ENCODE results near the gene ID2. TPM values are rescaled to one million over a fixed set of nuclear protein-coding genes. Genes with fewer than 3 reads are reported as not detected.

Gene ID2
- total RNA-seq, 1 donor from 2014 or later: 13.6 TPM

DNA sequence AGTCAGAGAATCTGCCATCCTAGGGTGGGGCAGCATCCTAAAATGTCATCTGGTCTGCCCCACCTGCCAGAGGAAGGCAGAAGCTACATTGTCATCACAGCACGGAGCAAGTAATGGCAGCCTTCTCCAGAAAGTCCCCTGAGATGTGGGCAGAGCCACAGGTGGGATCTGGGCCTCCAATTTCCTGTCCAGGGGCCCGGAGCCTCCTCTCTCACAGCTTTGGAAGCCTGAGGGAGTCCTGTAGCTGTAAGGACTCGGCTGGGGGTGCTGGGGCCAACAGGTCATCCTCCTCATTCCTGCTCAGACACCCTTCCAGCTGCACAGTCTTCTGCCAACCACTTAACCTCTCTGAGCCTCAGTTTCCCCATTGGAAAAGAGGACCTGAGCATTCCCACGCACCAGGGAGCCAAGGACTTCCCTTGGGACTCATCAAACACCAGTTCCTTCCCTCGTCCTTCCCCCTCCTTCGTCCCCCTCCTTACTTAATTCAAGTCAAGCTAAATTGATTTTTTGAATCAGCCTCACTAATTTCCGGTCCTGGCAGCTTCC is 48.6 kb upstream of the ID2 start:
- no peak overlapping the region for H3K4me3 Mint-ChIP-seq (ENCODE audit: unreplicated experiment)
- H3K36me3 ChIP-seq (ENCODE audit: insufficient read depth, low read length): no peaks in the 10 kb centered on the region
- H3K9me3 ChIP-seq (ENCODE audit: insufficient read depth, low read depth, low read length): no peaks in the 10 kb centered on the region
- FAIRE-seq (no peak), DNase-seq (ENCODE audit: low read depth) (no peak)
- peak overlapping the region; percentile 87 for H3K27ac ChIP-seq (ENCODE audit: low read depth, low read length)
- H3K9me3 Mint-ChIP-seq (ENCODE audit: unreplicated experiment): peaks cover 3% of the 10 kb centered on the region
- H3K4me2 ChIP-seq (ENCODE audit: low read length): peak overlapping the region; percentile 80
- peak overlapping the region; percentile 1 for H3K4me3 ChIP-seq (ENCODE audit: insufficient read depth, low read depth, low read length)
- no peaks in the 10 kb centered on the region for H3K36me3 Mint-ChIP-seq (ENCODE audit: low read depth, unreplicated experiment)
- H2AFZ ChIP-seq (ENCODE audit: low read depth, low read length): peak overlapping the region; percentile 50
- H3K79me2 ChIP-seq (ENCODE audit: insufficient read depth, low read length): no peaks in the 10 kb centered on the region
- no peaks in the 10 kb centered on the region for H4K20me1 ChIP-seq (ENCODE audit: insufficient read depth, low read length)
- H3K27me3 ChIP-seq (ENCODE audit: insufficient read depth, low read length): no peaks in the 10 kb centered on the region
- peaks cover 32% of the 10 kb centered on the region for H3K4me1 ChIP-seq (ENCODE audit: insufficient read depth, low read length)
- H3K27me3 Mint-ChIP-seq (ENCODE audit: low read depth, unreplicated experiment): peaks cover 39% of the 10 kb centered on the region
- TF ChIP-seq, protein P1, sequence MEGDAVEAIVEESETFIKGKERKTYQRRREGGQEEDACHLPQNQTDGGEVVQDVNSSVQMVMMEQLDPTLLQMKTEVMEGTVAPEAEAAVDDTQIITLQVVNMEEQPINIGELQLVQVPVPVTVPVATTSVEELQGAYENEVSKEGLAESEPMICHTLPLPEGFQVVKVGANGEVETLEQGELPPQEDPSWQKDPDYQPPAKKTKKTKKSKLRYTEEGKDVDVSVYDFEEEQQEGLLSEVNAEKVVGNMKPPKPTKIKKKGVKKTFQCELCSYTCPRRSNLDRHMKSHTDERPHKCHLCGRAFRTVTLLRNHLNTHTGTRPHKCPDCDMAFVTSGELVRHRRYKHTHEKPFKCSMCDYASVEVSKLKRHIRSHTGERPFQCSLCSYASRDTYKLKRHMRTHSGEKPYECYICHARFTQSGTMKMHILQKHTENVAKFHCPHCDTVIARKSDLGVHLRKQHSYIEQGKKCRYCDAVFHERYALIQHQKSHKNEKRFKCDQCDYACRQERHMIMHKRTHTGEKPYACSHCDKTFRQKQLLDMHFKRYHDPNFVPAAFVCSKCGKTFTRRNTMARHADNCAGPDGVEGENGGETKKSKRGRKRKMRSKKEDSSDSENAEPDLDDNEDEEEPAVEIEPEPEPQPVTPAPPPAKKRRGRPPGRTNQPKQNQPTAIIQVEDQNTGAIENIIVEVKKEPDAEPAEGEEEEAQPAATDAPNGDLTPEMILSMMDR (IDR thresholded peaks at IDR 0.05; ENCODE audit: insufficient read depth, low read depth, low read length): no peak
- TF ChIP-seq EZH2 (IDR thresholded peaks at IDR 0.05; ENCODE audit: insufficient read depth, low read length): no peak
- peak overlapping the region; percentile 75 for H3K27ac Mint-ChIP-seq (ENCODE audit: unreplicated experiment)
- peaks cover 30% of the 10 kb centered on the region for H3K4me1 Mint-ChIP-seq (ENCODE audit: low read depth, unreplicated experiment)
- peak overlapping the region; percentile 65 for H3K9ac ChIP-seq (ENCODE audit: low read length)

DNA sequence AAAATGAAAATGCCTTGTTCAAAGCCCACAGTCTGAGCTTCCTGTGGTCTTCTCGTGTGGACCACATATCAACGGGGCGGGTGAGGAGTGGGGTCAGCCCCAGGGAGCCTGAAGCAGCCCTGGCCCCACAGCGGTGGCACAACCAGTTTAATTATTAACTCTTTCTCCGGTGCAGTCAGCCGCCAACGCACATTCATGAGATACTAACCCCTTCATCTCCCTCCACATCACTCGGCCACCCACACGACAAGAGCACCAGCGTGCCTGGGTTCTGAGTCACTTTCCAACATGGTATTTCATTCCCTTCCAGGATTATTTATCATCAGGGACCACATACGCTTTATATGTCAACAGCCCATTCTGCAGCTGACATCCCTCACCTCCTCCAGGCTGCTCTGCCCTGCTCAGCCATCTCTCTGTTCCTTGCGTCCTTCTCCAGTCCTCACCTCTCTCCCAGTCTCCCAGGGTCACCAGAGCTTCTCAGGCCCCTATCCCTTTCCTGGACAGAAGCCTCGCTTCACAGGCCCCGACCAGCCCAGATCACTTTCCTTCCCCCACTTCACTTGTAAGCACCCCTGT is 48.0 kb upstream of the ID2 start:
- peak; percentile 97 for DNase-seq (ENCODE audit: low read depth)
- H3K27me3 ChIP-seq (ENCODE audit: insufficient read depth, low read length): no peaks in the 10 kb centered on the region
- no peaks in the 10 kb centered on the region for H3K9me3 ChIP-seq (ENCODE audit: insufficient read depth, low read depth, low read length)
- H3K4me2 ChIP-seq (ENCODE audit: low read length): peak overlapping the region; percentile 80
- peaks cover 44% of the 10 kb centered on the region for H3K27me3 Mint-ChIP-seq (ENCODE audit: low read depth, unreplicated experiment)
- FAIRE-seq: peak; percentile 96
- no peaks in the 10 kb centered on the region for H3K36me3 ChIP-seq (ENCODE audit: insufficient read depth, low read length)
- peak overlapping the region; percentile 65 for H3K9ac ChIP-seq (ENCODE audit: low read length)
- no peaks in the 10 kb centered on the region for H3K36me3 Mint-ChIP-seq (ENCODE audit: low read depth, unreplicated experiment)
- TF ChIP-seq, protein P1 (IDR thresholded peaks at IDR 0.05; ENCODE audit: insufficient read depth, low read depth, low read length): no peak
- TF ChIP-seq EZH2 (IDR thresholded peaks at IDR 0.05; ENCODE audit: insufficient read depth, low read length): no peak
- no peaks in the 10 kb centered on the region for H4K20me1 ChIP-seq (ENCODE audit: insufficient read depth, low read length)
- H3K79me2 ChIP-seq (ENCODE audit: insufficient read depth, low read length): no peaks in the 10 kb centered on the region
- peak overlapping the region; percentile 75 for H3K27ac Mint-ChIP-seq (ENCODE audit: unreplicated experiment)
- peaks cover 3% of the 10 kb centered on the region for H3K9me3 Mint-ChIP-seq (ENCODE audit: unreplicated experiment)
- H3K4me1 Mint-ChIP-seq (ENCODE audit: low read depth, unreplicated experiment): peaks cover 30% of the 10 kb centered on the region
- H2AFZ ChIP-seq (ENCODE audit: low read depth, low read length): peak overlapping the region; percentile 50
- H3K27ac ChIP-seq (ENCODE audit: low read depth, low read length): peak overlapping the region; percentile 87
- no peak overlapping the region for H3K4me3 Mint-ChIP-seq (ENCODE audit: unreplicated experiment)
- peak overlapping the region; percentile 1 for H3K4me3 ChIP-seq (ENCODE audit: insufficient read depth, low read depth, low read length)
- peaks cover 32% of the 10 kb centered on the region for H3K4me1 ChIP-seq (ENCODE audit: insufficient read depth, low read length)
